ENCODE results near the gene FAAP20.

The FAAP20 gene

GRCh38 chr1:2184934-2185333 is 9.6 kb downstream of the FAAP20 start:
- DNase-seq (ENCODE audit: extremely low read depth, insufficient read length), result no peak
- Histone ChIP-seq H3K36me3 (ENCODE audit: control insufficient read depth, insufficient read depth, low read length) (no peaks in the 10 kb centered on the region), H3K27me3 (replicated peaks; ENCODE audit: control insufficient read depth, insufficient read depth, low read length) (no peaks in the 10 kb centered on the region), H3K4me3 (replicated peaks; ENCODE audit: low read depth, low read length) (no peak overlapping the region)
- TF ChIP-seq CTCF (IDR thresholded peaks at IDR 0.05; ENCODE audit: insufficient read depth, low read length, poor library complexity, severe bottlenecking), result no peak

- no peak for DNase-seq (ENCODE audit: extremely low read depth, insufficient read length)
- TF ChIP-seq CTCF (IDR thresholded peaks at IDR 0.05; ENCODE audit: insufficient read depth, low read length, poor library complexity, severe bottlenecking), result no peak
- Histone ChIP-seq H3K4me3 (replicated peaks; ENCODE audit: low read depth, low read length) (no peak overlapping the region), H3K27me3 (replicated peaks; ENCODE audit: control insufficient read depth, insufficient read depth, low read length) (no peaks in the 10 kb centered on the region), H3K36me3 (ENCODE audit: control insufficient read depth, insufficient read depth, low read length) (no peaks in the 10 kb centered on the region)
Observed at GRCh38 chr1:2184531-2184930, 10.0 kb downstream of the FAAP20 start.

GRCh38 chr1:2183937-2184334 is 10.6 kb downstream of the FAAP20 start:
- DNase-seq (ENCODE audit: extremely low read depth, insufficient read length), result no peak
- H3K4me3 ChIP-seq (replicated peaks; ENCODE audit: low read depth, low read length), result no peak overlapping the region
- H3K27me3 ChIP-seq (replicated peaks; ENCODE audit: control insufficient read depth, insufficient read depth, low read length), result no peaks in the 10 kb centered on the region
- TF ChIP-seq CTCF (IDR thresholded peaks at IDR 0.05; ENCODE audit: insufficient read depth, low read length, poor library complexity, severe bottlenecking), result no peak
- H3K36me3 ChIP-seq (ENCODE audit: control insufficient read depth, insufficient read depth, low read length), result no peaks in the 10 kb centered on the region

- no peaks in the 10 kb centered on the region for H3K36me3 ChIP-seq (ENCODE audit: control insufficient read depth, insufficient read depth, low read length)
- H3K4me3 ChIP-seq (replicated peaks; ENCODE audit: low read depth, low read length), result no peak overlapping the region
- H3K27me3 ChIP-seq (replicated peaks; ENCODE audit: control insufficient read depth, insufficient read depth, low read length), result no peaks in the 10 kb centered on the region
- TF ChIP-seq CTCF (IDR thresholded peaks at IDR 0.05; ENCODE audit: insufficient read depth, low read length, poor library complexity, severe bottlenecking), result no peak
- DNase-seq (ENCODE audit: extremely low read depth, insufficient read length), result no peak
Observed at GRCh38 chr1:2182376-2182775, 12.2 kb downstream of the FAAP20 start.

- H3K27me3 ChIP-seq (replicated peaks; ENCODE audit: control insufficient read depth, insufficient read depth, low read length), result no peaks in the 10 kb centered on the region
- H3K36me3 ChIP-seq (ENCODE audit: control insufficient read depth, insufficient read depth, low read length), result no peaks in the 10 kb centered on the region
- TF ChIP-seq CTCF (IDR thresholded peaks at IDR 0.05; ENCODE audit: insufficient read depth, low read length, poor library complexity, severe bottlenecking), result no peak
- no peak overlapping the region for H3K4me3 ChIP-seq (replicated peaks; ENCODE audit: low read depth, low read length)
- no peak for DNase-seq (ENCODE audit: extremely low read depth, insufficient read length)
Observed at GRCh38 chr1:2181752-2182151, 12.8 kb downstream of the FAAP20 start.

- TF ChIP-seq CTCF (IDR thresholded peaks at IDR 0.05; ENCODE audit: insufficient read depth, low read length, poor library complexity, severe bottlenecking), result no peak
Observed at GRCh38 chr1:2181271-2181670, 13.3 kb downstream of the FAAP20 start.

More at GRCh38 chr1:2181271-2181670, 13.3 kb downstream of the FAAP20 start:
- Histone ChIP-seq H3K27me3 (replicated peaks; ENCODE audit: control insufficient read depth, insufficient read depth, low read length) (no peaks in the 10 kb centered on the region), H3K36me3 (ENCODE audit: control insufficient read depth, insufficient read depth, low read length) (no peaks in the 10 kb centered on the region), H3K4me3 (replicated peaks; ENCODE audit: low read depth, low read length) (no peak overlapping the region)
- DNase-seq (ENCODE audit: extremely low read depth, insufficient read length), result no peak

Data from GM06990 (cell line).